GM23338 (cell line): ENCODE results near the gene SLC6A3. TPM values are rescaled to one million over a fixed set of nuclear protein-coding genes. Genes with fewer than 3 reads are reported as not detected.
A peak's percentile ranks its signal among the peaks of the same experiment; 100 is the strongest.

Experiments
- ATAC-seq: fragments of 200-7000 bp; cut with Tn5 transposase; 3 replicates; pipeline ENCODE4 v1.9.1; 2020
- DNase-seq: peaks from one replicate; pipeline ENCODE4 v3.0.0-alpha.2; 2015; ENCODE audit warnings: low spot score
- H2AFZ ChIP-seq: fragments of 200-600 bp; sonication (generic); 2 replicates; pipeline ENCODE4 v1.8.0; 2016; ENCODE audit warnings: antibody characterized with exemption, mild to moderate bottlenecking, moderate library complexity
- H3F3A ChIP-seq: fragments of 200-600 bp; sonication (generic); replicated peaks from 2 replicates; pipeline ENCODE4 v1.8.0; 2017; ENCODE audit warnings: antibody characterized with exemption, mixed run types, low read depth
- H3K27ac ChIP-seq: fragments of 200-600 bp; sonication (generic); 2 replicates; pipeline ENCODE4 v1.6.1; 2016; ENCODE audit warnings: low read depth
- H3K27me3 ChIP-seq: fragments of 200-600 bp; sonication (generic); 2 replicates; pipeline ENCODE4 v1.8.0; 2016; ENCODE audit warnings: mild to moderate bottlenecking, mixed run types, moderate library complexity; ENCODE audit not compliant: insufficient read depth
- H3K36me3 ChIP-seq: fragments of 200-600 bp; sonication (generic); 2 replicates; pipeline ENCODE4 v1.8.0; 2016; ENCODE audit warnings: mild to moderate bottlenecking; ENCODE audit not compliant: insufficient read depth
- H3K4me1 ChIP-seq: fragments of 200-600 bp; sonication (generic); 2 replicates; pipeline ENCODE4 v1.8.0; 2016; ENCODE audit warnings: mild to moderate bottlenecking, moderate library complexity; ENCODE audit not compliant: insufficient read depth
- H3K4me2 ChIP-seq: fragments of 200-600 bp; sonication (generic); 2 replicates; pipeline ENCODE4 v1.7.1; 2017; ENCODE audit warnings: mixed run types
- H3K4me3 ChIP-seq: fragments of 200-600 bp; sonication (generic); 2 replicates; pipeline ENCODE4 v1.6.1; 2016; ENCODE audit warnings: mixed run types
- H3K79me2 ChIP-seq: fragments of 200-600 bp; sonication (generic); replicated peaks from 2 replicates; pipeline ENCODE4 v1.8.0; 2017; ENCODE audit warnings: mild to moderate bottlenecking; ENCODE audit not compliant: insufficient read depth
- H3K9me2 ChIP-seq: fragments of 200-600 bp; sonication (generic); 2 replicates; pipeline ENCODE4 v1.8.0; 2017; ENCODE audit not compliant: insufficient read depth
- H4K20me1 ChIP-seq: fragments of 200-600 bp; sonication (generic); replicated peaks from 2 replicates; pipeline ENCODE4 v1.8.0; 2017; ENCODE audit warnings: mild to moderate bottlenecking; ENCODE audit not compliant: insufficient read depth
- H3K27ac Mint-ChIP-seq: 2 replicates; pipeline ENCODE4 v1.8.0; 2020; ENCODE audit warnings: inconsistent platforms, mild to moderate bottlenecking, moderate library complexity, mixed read lengths
- H3K27me3 Mint-ChIP-seq: 3 replicates; pipeline ENCODE4 v1.8.0; 2022; ENCODE audit warnings: low read depth, mild to moderate bottlenecking, moderate library complexity, mixed read lengths, inconsistent platforms; ENCODE audit not compliant: insufficient read depth, poor library complexity
- H3K36me3 Mint-ChIP-seq: 3 replicates; pipeline ENCODE4 v1.8.0; 2021; ENCODE audit warnings: low read depth, mild to moderate bottlenecking, inconsistent platforms, moderate library complexity, mixed read lengths
- H3K4me1 Mint-ChIP-seq: 3 replicates; pipeline ENCODE4 v1.8.0; 2020; ENCODE audit warnings: mild to moderate bottlenecking, inconsistent platforms, mixed read lengths
- H3K4me3 Mint-ChIP-seq: 3 replicates; pipeline ENCODE4 v1.8.0; 2021; ENCODE audit warnings: moderate library complexity, mild to moderate bottlenecking, inconsistent platforms, mixed read lengths
- H3K9me3 Mint-ChIP-seq: 3 replicates; pipeline ENCODE4 v1.8.0; 2020; ENCODE audit warnings: moderate library complexity, mild to moderate bottlenecking, inconsistent platforms, mixed read lengths
- CREB1 ChIP-seq: fragments of 250-450 bp; sonication (Bioruptor Pico); IDR thresholded peaks from 2 replicates; pipeline ENCODE4 v1.5.0; 2020; ENCODE audit warnings: low read depth, mild to moderate bottlenecking, moderate library complexity
- CTCF ChIP-seq, 2 experiments: fragments of 200-600 bp in 1 of 2; sonication (generic) in 1 of 2; conservative IDR thresholded peaks; 2 replicates each; pipeline versions ENCODE4 v1.5.1 to v1.6.1; 2016 to 2017; ENCODE audit warnings: antibody characterized with exemption in 2 of 2, low read depth in 2 of 2, mild to moderate bottlenecking in 2 of 2, moderate library complexity in 1 of 2
- ETS1 ChIP-seq: IDR thresholded peaks from 2 replicates; pipeline ENCODE4 v1.6.1; 2016; ENCODE audit warnings: antibody characterized with exemption
- EZH2phosphoT487 ChIP-seq: fragments of 200-600 bp; sonication (generic); IDR thresholded peaks from one replicate; pipeline ENCODE4 v1.8.1; 2018; ENCODE audit warnings: antibody characterized with exemption; ENCODE audit not compliant: unreplicated experiment
- JUNB ChIP-seq: IDR thresholded peaks from one replicate; pipeline ENCODE4 v1.6.1; 2016; ENCODE audit warnings: antibody characterized with exemption; ENCODE audit not compliant: unreplicated experiment
- NANOG ChIP-seq: IDR thresholded peaks from 2 replicates; pipeline ENCODE4 v1.6.1; 2016; ENCODE audit warnings: antibody characterized with exemption, borderline replicate concordance
- POLR2AphosphoS5 ChIP-seq: IDR thresholded peaks from 2 replicates; pipeline ENCODE4 v1.6.1; 2016; ENCODE audit warnings: antibody characterized with exemption, low read depth
- STAT1 ChIP-seq: IDR thresholded peaks from one replicate; pipeline ENCODE4 v1.6.1; 2016; ENCODE audit warnings: antibody characterized with exemption; ENCODE audit not compliant: unreplicated experiment
- ZNF114 ChIP-seq: fragments of 250-450 bp; sonication (Bioruptor Pico); IDR thresholded peaks from 2 replicates; pipeline ENCODE4 v1.5.0; 2020; ENCODE audit warnings: mild to moderate bottlenecking, moderate library complexity
- ZNF331 ChIP-seq: fragments of 250-450 bp; sonication (Bioruptor Pico); IDR thresholded peaks from 2 replicates; pipeline ENCODE4 v1.5.0; 2020; ENCODE audit warnings: low read depth, mild to moderate bottlenecking, moderate library complexity
- ZNF462 ChIP-seq: fragments of 250-450 bp; sonication (Bioruptor Pico); IDR thresholded peaks from 2 replicates; pipeline ENCODE4 v1.5.0; 2020; ENCODE audit warnings: mild to moderate bottlenecking, moderate library complexity
- polyA plus RNA-seq: library from polyadenylated mRNA; unstranded; fragments of >200 nt; fragmentation: Nextera tagmentation; extraction: Ambion mirVana; gene quantifications from 2 replicates; pipeline ENCODE4 v1.2.1, GENCODE V29; 2016
- total RNA-seq: library from RNA; depleted of rRNA; stranded (reverse); fragments of >200 nt; shearing (Covaris generic); gene quantifications from 2 replicates; pipeline ENCODE4 v1.2.3, GENCODE V29; 2014

Gene SLC6A3
- total and polyA plus RNA-seq, 2 experiments from 2014 or later = 0.76 to 1.0 TPM

- Histone ChIP-seq H3K27ac (no peak overlapping the region), H4K20me1 (no peaks in the 10 kb centered on the region), H3K27me3 (peaks cover 23% of the 10 kb centered on the region; the same call in 1 of the 2 replicates), H3K4me2 (no peak overlapping the region), H3F3A (0 out of 2 replicates have a peak, but pooled peaks cover 5% of the 10 kb centered on the region), H3K4me3 (no peak overlapping the region), H3K36me3 (no peaks in the 10 kb centered on the region), H3K79me2 (no peaks in the 10 kb centered on the region), H3K9me2 (no peaks in the 10 kb centered on the region), H3K4me1 (peaks cover 7% of the 10 kb centered on the region; the same call in 1 of the 2 replicates), H2AFZ (no peak overlapping the region)
- Mint-ChIP-seq H3K27me3 (peaks cover 26% of the 10 kb centered on the region), H3K27ac (no peak overlapping the region), H3K36me3 (no peaks in the 10 kb centered on the region), H3K4me1 (peaks cover 12% of the 10 kb centered on the region), H3K4me3 (no peak overlapping the region), H3K9me3 (no peaks in the 10 kb centered on the region)
- ATAC-seq = no peak
- TF ChIP-seq CREB1 (no peak), ZNF331 (CRISPR knock-in tag) (no peak), JUNB (no peak), CTCF (conservative IDR thresholded peaks at IDR 0.05; ENCODE audit: low read depth in 2 of 2) (no peak), POLR2AphosphoS5 (no peak), STAT1 (no peak), NANOG (no peak), ZNF114 (no peak), ETS1 (no peak), EZH2phosphoT487 (no peak)
- no peak for DNase-seq
Observed at GRCh38 chr5:1387876-1388275, 57.4 kb downstream of the SLC6A3 start.

GRCh38 chr5:1387059-1387755 lies 58.0 kb downstream of the SLC6A3 start:
- Histone ChIP-seq H3K79me2 (no peaks in the 10 kb centered on the region), H2AFZ (no peak overlapping the region; the same call in 1 of the 2 replicates), H3K36me3 (no peaks in the 10 kb centered on the region), H4K20me1 (no peaks in the 10 kb centered on the region), H3K9me2 (no peaks in the 10 kb centered on the region), H3K4me3 (peak overlapping the region; percentile 73; the same call in 1 of the 2 replicates), H3K4me2 (peak overlapping the region; percentile 89; the same call in 1 of the 2 replicates), H3K27me3 (peaks cover 23% of the 10 kb centered on the region; the same call in 1 of the 2 replicates), H3F3A (0 out of 2 replicates have a peak, but pooled peaks cover 5% of the 10 kb centered on the region), H3K27ac (no peak overlapping the region), H3K4me1 (peaks cover 7% of the 10 kb centered on the region; the same call in 1 of the 2 replicates)
- ATAC-seq (no peak), DNase-seq (no peak)
- H3K4me1 Mint-ChIP-seq = peaks cover 12% of the 10 kb centered on the region
- no peaks in the 10 kb centered on the region for H3K36me3 Mint-ChIP-seq
- peak overlapping the region; percentile 90 for H3K4me3 Mint-ChIP-seq
- H3K27ac Mint-ChIP-seq = no peak overlapping the region
- H3K9me3 Mint-ChIP-seq = no peaks in the 10 kb centered on the region
- H3K27me3 Mint-ChIP-seq = peaks cover 26% of the 10 kb centered on the region
- TF ChIP-seq ZNF462 (CRISPR knock-in tag) (no peak), CREB1 (no peak)
